ENCODE results near the gene PAPPA. TPM values are rescaled to one million over a fixed set of nuclear protein-coding genes. Genes with fewer than 3 reads are reported as not detected.

Gene PAPPA
- total and polyA plus RNA-seq, 2 of the 8 experiments (the other 6 are each of a cell fraction or from before 2014, with no cell fraction given) = 0.18 to 0.63 TPM

DNA sequence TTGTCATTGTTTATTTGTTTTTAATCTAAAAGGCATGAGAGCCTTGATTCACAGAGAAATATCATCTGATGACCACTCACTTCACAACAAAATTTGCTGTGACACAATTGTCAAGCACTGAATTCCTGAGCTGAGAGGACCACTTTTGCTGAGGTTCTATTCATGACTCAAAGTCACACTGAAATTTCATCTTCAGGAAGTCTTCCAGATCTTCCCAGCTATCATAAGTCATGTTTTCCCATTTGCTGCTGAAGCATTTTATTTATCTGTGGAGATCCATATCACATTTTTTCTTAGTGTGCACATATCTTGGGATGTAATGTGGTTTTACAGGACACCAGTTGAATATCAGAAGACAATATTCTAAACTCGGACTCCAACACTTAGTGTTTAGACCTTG lies 278.5 kb downstream of the PAPPA start:
- Histone ChIP-seq H3K27ac (ENCODE audit: low read depth, low read length) (no peak overlapping the region), H3K27me3 (replicated peaks in 1 of 4; ENCODE audit: control insufficient read depth in 3 of 4, extremely low read depth in 1 of 4, insufficient read depth in 3 of 4, low read length in 3 of 4) (no peaks in the 10 kb centered on the region), H3K4me2 (ENCODE audit: insufficient read depth in 1 of 2, low read depth in 2 of 2, low read length in 2 of 2) (no peak overlapping the region), H3K4ac (replicated peaks; ENCODE audit: insufficient read length, low read depth, low read length) (no peak overlapping the region), H3K36me3 (ENCODE audit: control insufficient read depth in 2 of 4, insufficient read depth in 4 of 4, low read length in 3 of 4) (no peaks in the 10 kb centered on the region), H3K9ac (replicated peaks in 1 of 4; ENCODE audit: extremely low read depth in 1 of 4, low read depth in 3 of 4, low read length in 3 of 4) (no peak overlapping the region), H3K79me2 (ENCODE audit: control insufficient read depth in 1 of 2, insufficient read depth in 2 of 2, low read length in 2 of 2) (no peaks in the 10 kb centered on the region), H3K23ac (ENCODE audit: insufficient read length) (no peak overlapping the region), H3K18ac (ENCODE audit: extremely low read depth, low read length) (no peak overlapping the region), H2BK20ac (ENCODE audit: low read length) (no peak overlapping the region), H3K14ac (ENCODE audit: insufficient read length) (no peak overlapping the region), H2BK120ac (replicated peaks; ENCODE audit: low read depth, low read length) (no peak overlapping the region), H3K23me2 (ENCODE audit: low read depth, low read length) (no peaks in the 10 kb centered on the region), H2BK15ac (ENCODE audit: low read length) (no peak overlapping the region), H4K8ac (ENCODE audit: extremely low read depth, insufficient read depth, low read length) (no peak overlapping the region), H4K91ac (replicated peaks; ENCODE audit: insufficient read length, low read length) (no peak overlapping the region), H2AFZ (ENCODE audit: low read length) (no peak overlapping the region), H2BK5ac (ENCODE audit: low read depth, low read length) (no peak overlapping the region), H2AK5ac (ENCODE audit: low read depth, low read length) (no peak overlapping the region), H3K9me3 (ENCODE audit: insufficient read depth in 2 of 2, low read depth in 1 of 2, low read length in 1 of 2) (no peaks in the 10 kb centered on the region), H4K20me1 (replicated peaks in 1 of 2; ENCODE audit: control insufficient read depth in 1 of 2, insufficient read depth in 2 of 2, low read length in 2 of 2) (no peaks in the 10 kb centered on the region), H3K4me1 (replicated peaks in 1 of 4; ENCODE audit: control insufficient read depth in 3 of 4, insufficient read depth in 4 of 4, low read length in 3 of 4) (no peaks in the 10 kb centered on the region), H3K4me3 (ENCODE audit: extremely low read depth in 1 of 4, insufficient read depth in 2 of 4, low read depth in 3 of 4, low read length in 4 of 4) (no peak overlapping the region), H4K5ac (ENCODE audit: insufficient read length, low read depth, low read length) (no peak overlapping the region), H2BK12ac (ENCODE audit: low read depth, low read length) (no peak overlapping the region), H3K79me1 (ENCODE audit: low read depth, low read length) (no peaks in the 10 kb centered on the region), H3K56ac (replicated peaks; ENCODE audit: insufficient read length, low read depth, low read length) (no peak overlapping the region)
- ChIA-PET CTCF (ENCODE audit: partially characterized antibody) (no interaction called here), POLR2A (ENCODE audit: partially characterized antibody) (interaction anchor here (1.1 to 1.5 kb wide), 2 partner anchors 13 to 51 kb away, joined by 3 to 4 read pairs; no protein-coding TSS in a partner anchor)
- no peak for DNase-seq (ENCODE audit: low read depth in 1 of 2, low spot score in 2 of 2)
- 91% methylated on average over 1 of the region's 1 CpG; no CpG with 5 or more reads in 1 of the 2 experiments for WGBS, 2 experiments (ENCODE audit: extremely low coverage in 1 of 2, insufficient coverage in 1 of 2, insufficient read length in 1 of 2, insufficient replicate concordance in 2 of 2, low coverage in 1 of 2, low lambda C conversion rate in 2 of 2, missing lambda C conversion rate in 1 of 2)
- no peak for FAIRE-seq
- TF ChIP-seq RXRA (IDR thresholded peaks at IDR 0.05; ENCODE audit: insufficient read depth, low read depth, low read length) = no peak
- TF ChIP-seq EGR1 (IDR thresholded peaks at IDR 0.05; ENCODE audit: borderline replicate concordance, low read depth, low read length) = no peak
- TF ChIP-seq, protein P1, sequence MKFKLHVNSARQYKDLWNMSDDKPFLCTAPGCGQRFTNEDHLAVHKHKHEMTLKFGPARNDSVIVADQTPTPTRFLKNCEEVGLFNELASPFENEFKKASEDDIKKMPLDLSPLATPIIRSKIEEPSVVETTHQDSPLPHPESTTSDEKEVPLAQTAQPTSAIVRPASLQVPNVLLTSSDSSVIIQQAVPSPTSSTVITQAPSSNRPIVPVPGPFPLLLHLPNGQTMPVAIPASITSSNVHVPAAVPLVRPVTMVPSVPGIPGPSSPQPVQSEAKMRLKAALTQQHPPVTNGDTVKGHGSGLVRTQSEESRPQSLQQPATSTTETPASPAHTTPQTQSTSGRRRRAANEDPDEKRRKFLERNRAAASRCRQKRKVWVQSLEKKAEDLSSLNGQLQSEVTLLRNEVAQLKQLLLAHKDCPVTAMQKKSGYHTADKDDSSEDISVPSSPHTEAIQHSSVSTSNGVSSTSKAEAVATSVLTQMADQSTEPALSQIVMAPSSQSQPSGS (IDR thresholded peaks at IDR 0.05; ENCODE audit: low read length) = no peak
- TF ChIP-seq POLR2AphosphoS5 (IDR thresholded peaks at IDR 0.05; ENCODE audit: low read depth, low read length) = no peak
- TF ChIP-seq ASH2L (IDR thresholded peaks at IDR 0.05; ENCODE audit: low read length) = no peak
- TF ChIP-seq E2F6 (IDR thresholded peaks at IDR 0.05) = no peak
- TF ChIP-seq SP1 (IDR thresholded peaks at IDR 0.05; ENCODE audit: low read depth, low read length) = no peak
- no peak for TF ChIP-seq CTCF (IDR thresholded peaks at IDR 0.05; ENCODE audit: control extremely low read depth in 1 of 3, insufficient read depth in 1 of 3, low read depth in 1 of 3, low read length in 3 of 3)
- TF ChIP-seq SRF (IDR thresholded peaks at IDR 0.05; ENCODE audit: low read depth, low read length) = no peak
- no peak for TF ChIP-seq EZH2 (IDR thresholded peaks at IDR 0.05; ENCODE audit: low read depth, low read length, severe bottlenecking)

Measured in H1 (cell line).